HG02763 (cell line): Measurements from ENCODE around the gene PHF5A.
A peak's percentile ranks its signal among the peaks of the same experiment; 100 is the strongest.
"Not testable (repeated sequence)": the region's sequence is repeated elsewhere in the genome, so short reads cannot be mapped to it uniquely, and the experiment has no call there.

ENCODE experiments used
- ATAC-seq: cut with Tn5 transposase; IDR thresholded peaks from one replicate; pipeline ENCODE4 v1.9.1; 2021; ENCODE audit warnings: mild to moderate bottlenecking, moderate library complexity; ENCODE audit not compliant: unreplicated experiment

PHF5A gene

GRCh38 chr22:41488596-41489385 is 20.3 kb upstream of the PHF5A start:
- ATAC-seq: no peak

GRCh38 chr22:41488076-41488475 is 19.6 kb upstream of the PHF5A start:
- no peak for ATAC-seq

- no peak for ATAC-seq
Observed at GRCh38 chr22:41487037-41487935, 18.8 kb upstream of the PHF5A start.

GRCh38 chr22:41485033-41485432 is 16.5 kb upstream of the PHF5A start:
- ATAC-seq: no peak

- no peak for ATAC-seq
Observed at GRCh38 chr22:41482319-41482935, 13.9 kb upstream of the PHF5A start.

DNA sequence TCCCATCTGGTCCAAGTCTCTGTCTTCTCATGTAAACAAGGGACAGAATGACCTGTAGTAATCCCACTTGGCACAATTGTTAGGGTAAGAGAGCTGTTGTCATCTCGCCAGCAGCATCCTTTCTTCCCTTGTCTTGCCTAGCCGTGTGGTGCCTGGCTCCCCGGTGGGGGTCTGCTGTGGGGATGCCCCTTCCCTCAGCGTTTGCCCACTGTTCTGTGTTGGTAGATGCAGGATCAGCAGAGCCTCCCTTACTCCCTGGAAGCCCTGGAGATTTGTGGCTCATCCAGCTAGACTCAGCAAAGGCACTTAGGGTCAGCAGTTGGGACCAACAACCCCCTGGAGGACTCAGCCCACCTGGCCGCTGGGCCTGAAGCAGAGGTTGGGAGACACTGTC is 13.4 kb upstream of the PHF5A start:
- ATAC-seq: no peak

- no peak for ATAC-seq
Observed at GRCh38 chr22:41481131-41481830, 12.8 kb upstream of the PHF5A start.

GRCh38 chr22:41480397-41480735 is 11.9 kb upstream of the PHF5A start:
- no peak for ATAC-seq

DNA sequence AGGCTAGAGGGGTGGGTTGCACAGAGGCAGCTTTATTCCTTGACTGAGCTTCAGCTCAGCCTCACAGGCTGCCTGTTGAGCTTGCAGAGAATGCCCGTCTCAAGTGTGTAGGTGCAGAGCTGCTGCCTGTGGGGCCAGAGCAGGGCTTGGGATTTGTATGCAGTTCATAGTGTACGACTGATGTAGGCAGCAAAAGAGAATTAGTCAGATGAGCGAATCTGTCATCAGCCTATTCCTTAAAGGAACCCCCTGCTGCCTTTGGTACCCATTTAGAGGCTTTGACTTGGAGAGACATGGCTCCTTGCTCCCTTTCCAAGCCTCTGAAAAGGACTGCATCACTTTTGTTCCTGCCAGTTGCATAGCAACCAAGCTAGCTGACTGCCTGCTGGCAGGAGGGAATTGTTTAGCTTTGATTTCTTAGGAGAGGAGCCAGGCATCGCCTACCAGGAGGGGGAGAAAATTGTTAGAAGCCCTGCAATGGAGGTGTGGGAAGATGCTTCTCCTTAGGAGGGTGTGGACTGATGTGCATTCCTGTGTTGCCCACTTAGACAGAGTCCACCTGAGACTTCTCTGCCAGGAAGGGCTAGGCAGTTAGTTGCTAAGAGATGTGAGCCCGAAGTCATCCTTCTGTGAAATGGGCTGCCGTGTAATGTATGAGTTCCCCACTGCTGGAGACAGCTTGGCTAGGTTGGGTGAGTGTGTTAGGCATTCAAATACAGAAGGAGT is 11.3 kb upstream of the PHF5A start:
- ATAC-seq: no peak

GRCh38 chr22:41478891-41479521 is 10.5 kb upstream of the PHF5A start:
- ATAC-seq: no peak

DNA sequence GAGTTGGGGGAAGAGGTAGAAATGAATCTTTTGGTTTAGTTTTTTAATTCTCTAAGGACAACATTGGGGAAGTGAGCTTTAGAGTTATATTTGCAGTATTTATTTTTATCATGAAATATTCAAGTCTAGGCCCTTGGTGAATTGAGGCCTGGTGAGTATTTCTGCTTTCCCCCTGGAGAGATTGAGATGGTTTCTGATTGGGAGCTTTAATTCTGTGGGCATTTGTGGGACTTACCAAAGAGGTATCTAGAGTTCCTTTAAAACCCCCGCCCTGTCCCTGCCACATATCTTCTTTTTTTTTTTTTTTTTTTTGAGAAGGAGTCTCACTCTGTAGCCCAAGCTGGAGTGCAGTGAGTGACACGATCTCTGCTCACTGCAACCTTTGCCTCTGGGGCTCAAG is 10.0 kb upstream of the PHF5A start:
- ATAC-seq: no peak

DNA sequence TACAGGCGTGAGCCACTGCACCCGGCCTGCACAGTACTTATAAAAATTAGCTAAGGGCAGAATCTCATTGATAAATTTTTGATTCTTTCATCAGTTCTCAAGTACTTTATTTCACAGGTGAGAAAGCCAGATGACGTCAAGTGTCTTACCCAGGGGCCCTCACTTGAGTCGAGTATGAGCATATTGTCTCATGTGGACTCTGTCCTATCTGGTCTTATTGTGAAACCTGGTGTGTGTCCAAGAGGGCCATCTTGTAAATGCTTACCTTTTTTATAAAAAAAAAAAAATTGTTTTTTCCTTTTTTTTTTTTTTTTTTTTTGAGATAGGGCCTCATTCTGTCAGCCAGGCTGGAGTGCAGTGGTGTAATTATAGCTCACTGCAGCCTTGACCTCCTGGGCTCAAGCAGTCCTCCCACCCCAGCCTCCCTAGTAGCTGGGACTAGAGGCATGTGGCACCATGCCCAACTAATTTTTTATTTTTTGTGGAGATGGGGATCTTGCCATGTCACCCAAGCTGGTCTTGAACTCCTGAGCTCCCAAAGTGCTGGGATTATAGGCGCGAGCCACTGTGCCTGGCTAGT is 6.5 kb upstream of the PHF5A start:
- no peak for ATAC-seq

- no peak for ATAC-seq
Observed at GRCh38 chr22:41471568-41471967, 3.1 kb upstream of the PHF5A start.

DNA sequence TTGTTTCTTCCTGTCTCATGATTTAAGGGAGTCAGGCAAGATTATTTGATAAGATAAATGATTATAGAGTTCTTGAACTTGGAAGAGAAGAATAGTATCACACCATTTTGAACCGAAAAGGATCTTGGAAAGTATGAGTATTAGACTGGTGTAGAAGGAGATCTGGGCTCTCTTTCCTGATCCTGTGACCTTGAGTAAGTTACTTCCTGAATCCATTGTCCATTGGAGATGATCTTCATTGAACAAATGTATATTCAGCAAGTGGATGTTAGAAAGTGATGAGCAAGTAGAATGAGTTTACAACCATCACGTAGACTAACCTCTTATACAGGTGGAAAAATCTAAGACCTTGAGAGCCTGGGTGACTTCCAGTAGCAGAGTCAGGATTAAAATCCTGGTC is 2.4 kb upstream of the PHF5A start:
- no peak for ATAC-seq

- peak; percentile 10 for ATAC-seq
Observed at GRCh38 chr22:41469218-41469851, 843 bp upstream of the PHF5A start.

DNA sequence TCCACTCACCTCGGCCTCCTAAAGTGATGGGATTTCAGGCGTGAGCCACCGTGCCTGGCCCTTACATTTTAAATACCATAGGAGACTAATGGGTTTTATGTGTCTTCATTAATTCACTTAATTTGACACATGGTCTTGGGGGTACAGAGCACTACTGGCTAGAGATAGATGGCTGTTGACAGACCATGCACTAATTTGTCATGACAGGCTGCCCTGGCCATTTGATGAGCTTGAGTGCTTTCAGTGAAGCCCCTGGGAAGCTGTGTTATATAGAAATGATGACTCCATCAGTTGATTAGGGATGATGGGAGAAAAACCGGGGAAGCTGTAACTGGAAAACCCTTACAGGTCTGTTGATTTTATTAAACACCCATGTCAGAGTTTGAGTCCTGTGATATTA is 6.6 kb downstream of the PHF5A start:
- no peak for ATAC-seq

DNA sequence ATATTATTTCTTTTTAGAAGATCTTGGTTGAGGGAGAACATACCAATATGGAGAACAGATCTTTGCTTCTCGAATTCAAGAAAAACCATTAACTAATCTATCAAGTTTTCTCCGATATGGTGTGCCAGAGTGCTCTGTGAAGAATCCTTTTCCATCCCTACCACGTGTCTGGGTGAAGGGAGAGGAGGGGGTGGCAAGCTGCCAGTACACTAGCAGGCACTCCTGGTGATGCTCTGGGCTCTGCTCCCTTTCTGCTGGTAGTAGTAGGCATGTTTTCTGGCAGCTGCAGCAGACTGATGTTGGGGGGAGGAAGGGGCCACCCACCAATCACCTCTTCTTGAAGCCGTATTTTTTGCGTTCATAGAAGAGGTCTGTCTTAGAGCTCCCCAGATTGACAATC is 8.4 kb downstream of the PHF5A start:
- ATAC-seq: not testable (repeated sequence)

GRCh38 chr22:41459431-41459830 is 9.1 kb downstream of the PHF5A start:
- no peak for ATAC-seq

- no peak for ATAC-seq
Observed at GRCh38 chr22:41458161-41458728, 10.2 kb downstream of the PHF5A start.
